ENCODE results near the gene TMEM121B.

Gene TMEM121B

GRCh38 chr22:17158176-17158567 is 37.0 kb upstream of the TMEM121B start:
- no peak for TF ChIP-seq CTCF (IDR thresholded peaks at IDR 0.05)

DNA sequence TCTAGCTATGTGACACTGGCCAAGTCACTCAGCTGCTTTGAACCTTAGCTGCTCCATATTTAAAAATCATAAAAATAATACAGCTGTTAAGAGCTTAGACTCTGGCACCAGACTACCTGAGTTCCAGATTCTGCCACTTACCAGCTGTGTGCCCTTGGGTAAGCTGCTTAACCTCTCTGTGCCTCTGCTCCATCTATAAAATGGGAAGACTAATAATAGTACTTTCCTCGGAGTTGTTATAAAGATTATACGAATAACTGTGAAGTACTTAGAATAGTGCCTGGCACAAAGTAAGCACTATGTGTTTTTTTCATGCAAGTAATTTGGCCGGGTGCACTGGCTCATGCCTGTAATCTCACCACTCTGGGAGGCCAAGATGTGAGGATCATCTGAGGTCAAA is 36.6 kb upstream of the TMEM121B start:
- TF ChIP-seq CTCF (IDR thresholded peaks at IDR 0.05), result no peak

GRCh38 chr22:17155941-17156340 is 34.8 kb upstream of the TMEM121B start:
- TF ChIP-seq CTCF (IDR thresholded peaks at IDR 0.05), result no peak

DNA sequence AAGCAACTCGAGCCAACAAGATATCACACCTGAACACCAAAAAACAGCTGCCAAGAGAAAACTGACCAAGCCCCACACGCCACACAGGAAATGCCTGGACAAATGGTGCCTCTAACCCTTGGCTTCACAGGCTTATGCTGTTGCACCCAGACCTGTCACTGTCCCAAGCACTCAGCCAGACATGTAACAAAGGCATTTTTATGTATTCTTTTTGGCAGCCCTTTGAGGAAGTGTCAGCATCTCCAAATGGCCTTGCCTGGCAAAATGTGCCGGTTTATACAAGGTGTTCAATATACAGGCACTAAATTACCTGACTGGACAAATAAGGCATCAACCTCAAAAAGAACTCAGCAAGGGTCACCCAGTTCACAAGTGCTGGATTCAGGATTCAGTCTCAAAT is 31.8 kb upstream of the TMEM121B start:
- no peak for TF ChIP-seq CTCF (IDR thresholded peaks at IDR 0.05)

GRCh38 chr22:17152340-17152739 is 31.2 kb upstream of the TMEM121B start:
- no peak for TF ChIP-seq CTCF (IDR thresholded peaks at IDR 0.05)

GRCh38 chr22:17149076-17149815 is 28.1 kb upstream of the TMEM121B start:
- no peak for TF ChIP-seq CTCF (IDR thresholded peaks at IDR 0.05)

GRCh38 chr22:17145021-17145680 is 24.0 kb upstream of the TMEM121B start:
- TF ChIP-seq CTCF (IDR thresholded peaks at IDR 0.05), result no peak
